ENCODE data around the gene GPATCH2L. TPM values are rescaled to one million over a fixed set of nuclear protein-coding genes. Genes with fewer than 3 reads are reported as not detected.

GPATCH2L gene
- polyA plus RNA-seq, 4 donors, result 32.8 to 38.9 (median 37.7) TPM

- DNase-seq (ENCODE audit: low read depth in 4 of 4, low spot score in 3 of 4), result no peak
Observed at GRCh38 chr14:76252471-76252870, 100.7 kb downstream of the GPATCH2L start.

GRCh38 chr14:76253111-76253510 is 101.4 kb downstream of the GPATCH2L start:
- DNase-seq (ENCODE audit: low read depth in 4 of 4, low spot score in 3 of 4), result no peak

- no peak for DNase-seq (ENCODE audit: low read depth in 4 of 4, low spot score in 3 of 4)
Observed at GRCh38 chr14:76256545-76256944, 104.8 kb downstream of the GPATCH2L start.

GRCh38 chr14:76257111-76257803 is 105.5 kb downstream of the GPATCH2L start:
- no peak for DNase-seq (ENCODE audit: low read depth in 4 of 4, low spot score in 3 of 4)

- DNase-seq (ENCODE audit: low read depth in 4 of 4, low spot score in 3 of 4), result no peak
Observed at GRCh38 chr14:76257842-76258397, 106.2 kb downstream of the GPATCH2L start.

GRCh38 chr14:76259029-76259735 is 107.5 kb downstream of the GPATCH2L start:
- DNase-seq (ENCODE audit: low read depth in 4 of 4, low spot score in 3 of 4), result no peak

GRCh38 chr14:76260749-76261148 is 109.0 kb downstream of the GPATCH2L start:
- no peak for DNase-seq (ENCODE audit: low read depth in 4 of 4, low spot score in 3 of 4)

GRCh38 chr14:76261371-76261811 is 109.7 kb downstream of the GPATCH2L start:
- DNase-seq (ENCODE audit: low read depth in 4 of 4, low spot score in 3 of 4), result no peak

GRCh38 chr14:76262641-76263040 is 110.9 kb downstream of the GPATCH2L start:
- no peak for DNase-seq (ENCODE audit: low read depth in 4 of 4, low spot score in 3 of 4)

Other genes starting within 250 kb of the GPATCH2L start
- gene TGFB3, start 169.9 kb upstream of the GPATCH2L start, polyA plus RNA-seq (ENCODE audit: insufficient read length in 4 of 4), result 100 to 1,000 TPM in 1 of 4 donors, 10 to 100 TPM in 3; 16.4 to 135 (median 19.9) TPM
- gene IFT43, start 166.2 kb upstream of the GPATCH2L start, polyA plus RNA-seq (ENCODE audit: insufficient read length in 4 of 4), result 10 to 100 TPM; 28.3 to 51.5 (median 42.0) TPM
- gene ESRRB, start 224.2 kb downstream of the GPATCH2L start, polyA plus RNA-seq (ENCODE audit: insufficient read length in 4 of 4), result 1 to 10 TPM in 3 of 4 donors, under 1 TPM in 1; 0.42 to 8.8 (median 7.7) TPM